Cardiac muscle cell (in vitro differentiated cells and primary cell): Measurements from ENCODE around the gene H6PD. TPM values are rescaled to one million over a fixed set of nuclear protein-coding genes. Genes with fewer than 3 reads are reported as not detected.
A peak's percentile ranks its signal among the peaks of the same experiment; 100 is the strongest.

Experiments
- DNase-seq, 2 donors: peaks; one replicate each; pipeline versions ENCODE4 v3.0.0 to v3.0.0-alpha.2; 2010 to 2017; ENCODE audit warnings: low read depth in 1 of 2, low spot score in 1 of 2
- H3K27ac ChIP-seq: fragments of 200-600 bp; sonication (generic); 2 replicates; pipeline ENCODE4 v1.5.1; 2016
- H3K27me3 ChIP-seq: fragments of 200-600 bp; sonication (generic); 2 replicates; pipeline ENCODE4 v1.6.0; 2016; ENCODE audit warnings: control low read depth
- H3K36me3 ChIP-seq: fragments of 200-600 bp; sonication (generic); 2 replicates; pipeline ENCODE4 v1.5.1; 2016; ENCODE audit warnings: control low read depth
- H3K4me1 ChIP-seq: fragments of 200-600 bp; sonication (generic); 2 replicates; pipeline ENCODE4 v1.8.1; 2017; ENCODE audit warnings: low read depth, mild to moderate bottlenecking, mixed run types
- H3K4me3 ChIP-seq: fragments of 200-600 bp; sonication (generic); 2 replicates; pipeline ENCODE4 v1.5.1; 2016; ENCODE audit warnings: mild to moderate bottlenecking
- H3K9me3 ChIP-seq: fragments of 200-600 bp; sonication (generic); 2 replicates; pipeline ENCODE4 v1.5.1; 2017; ENCODE audit warnings: low read depth, mild to moderate bottlenecking, control low read depth
- CTCF ChIP-seq: IDR thresholded peaks from 2 replicates; pipeline ENCODE4 v1.5.1; 2012; ENCODE audit warnings: low read depth, mild to moderate bottlenecking, low read length
- polyA plus RNA-seq: library from polyadenylated mRNA; unstranded; fragments of >200 nt; fragmentation: Nextera tagmentation; extraction: Ambion mirVana; gene quantifications from 2 replicates; pipeline ENCODE4 v1.2.1, GENCODE V29; 2016
- total RNA-seq: library from RNA; depleted of rRNA; stranded (reverse); fragments of >200 nt; gene quantifications from 2 replicates; pipeline ENCODE4 v1.2.3, GENCODE V29; 2016

H6PD gene
- total and polyA plus RNA-seq, 2 experiments from 2014 or later: 13.7 to 41.4 TPM

GRCh38 chr1:9275567-9276034, 41.0 kb downstream of the H6PD start:
- Histone ChIP-seq H3K9me3 (no peaks in the 10 kb centered on the region), H3K4me3 (no peak overlapping the region), H3K4me1 (peaks cover 11% of the 10 kb centered on the region), H3K36me3 (no peaks in the 10 kb centered on the region), H3K27me3 (no peaks in the 10 kb centered on the region), H3K27ac (no peak overlapping the region)
- TF ChIP-seq CTCF: no peak
- peak in 1 of 2 donors; percentile 76 for DNase-seq

- H3K9me3 ChIP-seq: no peaks in the 10 kb centered on the region
- no peak for TF ChIP-seq CTCF
- H3K4me3 ChIP-seq: no peak overlapping the region
- no peaks in the 10 kb centered on the region for H3K27me3 ChIP-seq
- no peaks in the 10 kb centered on the region for H3K4me1 ChIP-seq
- no peaks in the 10 kb centered on the region for H3K36me3 ChIP-seq
- DNase-seq: peak in 1 of 2 donors; percentile 60
- no peak overlapping the region for H3K27ac ChIP-seq
These were observed 43.5 kb downstream of the H6PD start for GRCh38 chr1:9278116-9278515.

GRCh38 chr1:9278585-9279153, 44.1 kb downstream of the H6PD start:
- no peak overlapping the region for H3K4me3 ChIP-seq
- no peak overlapping the region for H3K27ac ChIP-seq
- H3K9me3 ChIP-seq: no peaks in the 10 kb centered on the region
- H3K36me3 ChIP-seq: no peaks in the 10 kb centered on the region
- no peak for DNase-seq
- no peaks in the 10 kb centered on the region for H3K4me1 ChIP-seq
- no peak for TF ChIP-seq CTCF
- no peaks in the 10 kb centered on the region for H3K27me3 ChIP-seq

GRCh38 chr1:9279172-9279840, 44.7 kb downstream of the H6PD start:
- Histone ChIP-seq H3K4me1 (no peaks in the 10 kb centered on the region), H3K27me3 (no peaks in the 10 kb centered on the region), H3K36me3 (no peaks in the 10 kb centered on the region), H3K4me3 (no peak overlapping the region), H3K9me3 (no peaks in the 10 kb centered on the region), H3K27ac (no peak overlapping the region)
- no peak for DNase-seq
- TF ChIP-seq CTCF: no peak

- no peaks in the 10 kb centered on the region for H3K36me3 ChIP-seq
These were observed 45.7 kb downstream of the H6PD start for GRCh38 chr1:9280015-9280860.

More at GRCh38 chr1:9280015-9280860, 45.7 kb downstream of the H6PD start:
- Histone ChIP-seq H3K27ac (no peak overlapping the region), H3K27me3 (no peaks in the 10 kb centered on the region), H3K4me1 (no peaks in the 10 kb centered on the region), H3K9me3 (peaks cover 2% of the 10 kb centered on the region), H3K4me3 (no peak overlapping the region)
- peak in 1 of 2 donors; percentile 83 for DNase-seq
- no peak for TF ChIP-seq CTCF
